HG02678 (cell line): ENCODE data around the gene SNRK.

Experiments used
- ATAC-seq: cut with Tn5 transposase; IDR thresholded peaks from one replicate; pipeline ENCODE4 v1.9.1; 2021; ENCODE audit warnings: mild to moderate bottlenecking, moderate library complexity; ENCODE audit not compliant: unreplicated experiment

Gene SNRK

GRCh38 chr3:43309372-43310305, 23.3 kb downstream of the SNRK start:
- ATAC-seq = no peak

- ATAC-seq = no peak
These were observed 30.6 kb downstream of the SNRK start for GRCh38 chr3:43316783-43317460.

DNA sequence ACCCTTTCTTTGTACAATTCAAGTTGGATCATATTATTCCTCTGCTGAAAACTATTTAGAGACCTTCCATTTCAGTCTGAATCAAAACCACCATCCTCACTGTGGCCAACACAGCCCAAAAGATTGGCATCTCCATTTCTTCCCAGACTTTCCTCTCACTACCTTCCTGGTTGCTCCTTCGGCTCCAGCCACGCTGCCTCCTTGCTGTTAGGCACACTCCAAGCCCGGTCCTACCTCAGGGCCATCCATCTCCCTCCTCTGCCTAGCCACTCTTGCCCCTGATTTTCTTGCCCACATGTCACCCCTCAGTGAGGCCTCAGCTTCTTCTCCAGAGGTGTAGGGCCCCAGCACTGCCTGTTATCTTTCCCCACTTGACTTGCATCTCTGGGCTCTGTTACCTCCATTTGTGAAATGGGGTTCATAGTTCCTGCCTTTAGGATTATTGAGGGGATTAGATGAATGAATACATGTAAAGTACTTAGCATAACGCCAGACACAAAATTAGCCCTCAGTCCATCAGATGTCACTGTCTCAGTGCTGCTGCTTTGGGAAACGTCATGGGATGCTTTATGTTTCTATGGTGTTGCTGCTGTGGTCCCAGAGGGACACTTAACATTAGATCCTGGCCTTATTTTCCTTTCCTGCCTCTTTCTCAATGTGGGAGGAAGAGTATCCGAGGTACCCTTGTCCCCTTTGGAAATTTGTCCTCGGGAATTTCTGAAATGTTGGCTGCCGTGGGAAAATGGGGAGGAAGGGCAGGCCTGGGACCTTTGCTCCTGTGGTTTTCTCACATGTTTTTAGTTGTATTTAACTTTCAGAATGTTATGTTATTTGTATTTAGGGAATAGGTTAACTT, 31.3 kb downstream of the SNRK start:
- ATAC-seq = no peak

DNA sequence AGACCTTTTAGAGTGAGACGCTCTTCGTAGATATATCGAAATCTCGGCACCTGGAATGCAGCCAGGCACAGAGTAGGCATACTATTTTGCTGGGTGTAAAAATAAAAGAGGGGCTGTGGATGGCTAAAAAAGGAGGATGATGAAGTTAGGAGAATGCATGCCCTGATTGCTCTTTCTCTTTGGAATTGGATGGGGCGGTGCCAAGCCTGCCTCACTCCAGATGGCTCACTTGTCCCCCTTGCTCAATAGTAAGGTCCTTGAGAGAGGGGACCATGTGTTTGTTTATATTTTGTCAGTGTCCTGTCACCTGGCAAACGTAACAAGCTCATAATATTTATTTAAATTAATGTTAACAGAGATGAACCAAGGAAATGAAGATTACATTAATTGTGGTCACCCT, 33.0 kb downstream of the SNRK start:
- no peak for ATAC-seq

GRCh38 chr3:43319794-43320193, 33.5 kb downstream of the SNRK start:
- ATAC-seq = no peak

DNA sequence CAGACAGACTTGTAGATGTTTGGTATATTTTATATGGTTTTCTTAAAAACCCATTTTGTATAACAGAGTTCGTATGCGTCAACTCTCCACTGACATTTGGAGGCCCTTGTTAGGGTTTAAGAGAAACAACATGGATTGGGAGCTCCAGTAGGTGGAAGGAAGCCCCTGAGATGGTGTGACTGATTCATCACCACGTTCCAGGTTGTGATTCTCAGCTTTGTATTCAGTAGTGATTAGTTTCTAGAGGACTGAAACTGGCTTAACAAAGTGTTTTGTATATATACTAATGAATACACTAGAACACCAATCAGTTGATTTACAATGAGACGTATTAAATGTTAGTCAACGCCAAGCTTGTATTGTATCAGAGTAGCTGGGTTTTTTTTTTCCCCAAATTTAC, 33.9 kb downstream of the SNRK start:
- no peak for ATAC-seq

DNA sequence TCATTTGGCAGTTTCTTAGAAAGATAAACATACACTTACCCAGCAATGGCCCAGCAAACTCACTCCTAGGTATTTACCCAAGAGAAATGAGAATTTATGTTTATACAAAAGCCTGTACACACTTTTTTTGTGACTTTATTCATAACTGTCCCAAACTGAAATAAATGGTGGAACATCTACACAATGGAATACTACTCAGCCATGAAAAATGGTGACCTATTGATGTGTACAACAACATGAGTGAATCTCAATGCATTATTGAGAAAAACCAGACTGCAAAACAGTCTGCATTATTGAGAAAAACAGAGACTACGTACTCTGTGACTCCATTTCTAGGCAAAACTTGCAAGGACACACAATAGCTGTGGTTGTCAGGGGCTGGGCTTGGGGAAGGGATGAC, 37.2 kb downstream of the SNRK start:
- no peak for ATAC-seq

GRCh38 chr3:43326891-43327581, 40.7 kb downstream of the SNRK start:
- peak; percentile 63 for ATAC-seq

DNA sequence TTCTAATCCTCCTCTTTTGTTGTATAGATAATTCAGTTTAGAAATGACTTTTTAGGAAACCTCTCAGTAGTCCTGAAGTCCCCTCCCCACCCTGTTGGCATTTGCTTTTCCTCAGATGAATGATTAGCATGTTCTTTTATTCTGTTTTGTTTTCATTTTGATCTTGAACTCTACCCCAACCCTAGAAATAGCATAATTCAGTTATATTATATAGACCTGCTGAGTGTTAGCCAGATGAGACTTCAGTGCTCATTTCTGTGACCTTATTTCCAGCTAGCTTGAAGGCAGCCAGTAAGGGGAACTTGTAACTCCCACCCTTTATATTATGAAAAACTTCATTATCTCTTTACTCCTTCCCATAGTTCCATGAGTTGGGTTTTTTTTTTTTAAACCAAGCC, 41.2 kb downstream of the SNRK start:
- no peak for ATAC-seq

- no peak for ATAC-seq
These were observed 42.3 kb downstream of the SNRK start for GRCh38 chr3:43328653-43329052.

- ATAC-seq = no peak
These were observed 44.6 kb downstream of the SNRK start for GRCh38 chr3:43330981-43331380.

GRCh38 chr3:43331381-43331780, 45.0 kb downstream of the SNRK start:
- no peak for ATAC-seq

DNA sequence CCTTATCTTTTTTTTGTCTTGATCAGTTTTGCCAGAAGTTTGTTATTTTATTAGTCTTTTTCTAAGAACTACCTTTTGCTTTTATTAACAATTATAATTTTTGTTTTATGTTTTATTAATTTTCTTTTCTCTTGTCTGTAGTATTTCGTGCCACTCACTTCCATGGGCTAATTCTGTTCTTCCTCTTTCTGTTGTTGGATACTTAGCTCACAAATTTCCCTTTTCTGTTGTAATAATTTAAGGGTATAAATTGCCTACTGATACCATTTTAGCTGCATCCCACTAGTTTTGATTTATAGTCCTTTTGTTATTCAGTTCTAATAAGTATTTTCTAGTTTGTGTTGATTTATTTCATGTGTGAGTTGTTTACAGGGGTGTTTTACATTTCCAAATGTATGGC, 48.6 kb downstream of the SNRK start:
- ATAC-seq = no peak

GRCh38 chr3:43335799-43336198, 49.5 kb downstream of the SNRK start:
- ATAC-seq = no peak

- ATAC-seq = no peak
These were observed 52.0 kb downstream of the SNRK start for GRCh38 chr3:43338295-43338694.

DNA sequence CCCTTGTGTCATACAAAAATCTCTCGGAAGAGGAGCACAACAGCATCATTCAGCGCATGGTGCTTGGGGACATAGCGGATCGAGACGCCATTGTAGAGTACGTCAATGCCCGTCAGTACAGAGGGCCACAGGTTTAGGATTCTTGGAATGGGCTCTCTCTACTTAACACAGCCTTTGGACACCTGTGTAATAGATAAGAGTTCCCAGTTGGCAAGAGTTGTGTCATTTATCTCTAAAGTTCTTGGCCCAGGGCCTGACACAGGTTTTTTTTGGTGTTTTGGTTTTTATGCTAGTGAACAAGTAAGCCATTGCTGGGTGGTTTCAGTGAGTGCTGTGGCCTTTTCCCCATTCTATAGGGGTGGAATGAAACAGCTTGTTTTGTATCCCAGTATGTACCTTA, 54.1 kb downstream of the SNRK start:
- ATAC-seq = no peak

DNA sequence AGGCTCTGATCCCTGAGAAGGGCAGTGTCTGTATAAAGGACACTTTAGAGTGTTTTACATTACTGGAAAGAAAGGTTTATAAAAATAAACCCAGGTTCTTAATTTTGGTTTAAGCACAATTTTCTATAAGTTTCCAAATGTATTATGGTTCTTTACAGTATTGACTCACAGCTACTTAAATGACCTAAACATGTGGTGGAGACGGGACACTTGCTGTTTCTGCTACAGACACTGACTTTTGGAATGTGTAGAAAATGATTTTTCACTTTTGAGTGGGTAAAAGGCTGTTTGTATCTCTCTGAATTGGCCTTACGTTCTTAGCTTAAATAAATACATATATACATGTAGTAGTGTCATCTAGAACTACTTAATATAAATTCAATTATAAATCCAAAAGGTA, 55.4 kb downstream of the SNRK start:
- ATAC-seq = no peak

- ATAC-seq = no peak
These were observed 56.8 kb downstream of the SNRK start for GRCh38 chr3:43343185-43343584.

DNA sequence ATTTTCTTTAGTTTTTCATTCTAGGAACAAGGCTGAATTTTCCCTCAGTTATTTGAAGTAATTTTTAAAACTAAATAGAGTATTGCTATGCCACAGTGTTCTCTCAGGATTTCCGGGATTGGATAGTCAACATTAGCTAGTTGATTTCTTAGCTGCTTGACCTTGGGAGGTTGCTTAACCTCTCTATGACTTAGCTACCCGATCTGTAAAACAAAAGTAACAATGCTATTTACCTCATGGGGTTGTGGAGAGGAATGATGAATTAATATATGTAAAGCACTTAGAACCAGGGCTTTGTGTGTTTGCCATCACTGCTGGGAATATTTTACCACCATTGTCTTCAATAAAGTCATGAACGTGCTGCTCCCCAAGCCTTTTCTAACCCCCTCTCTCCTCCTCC, 57.5 kb downstream of the SNRK start:
- no peak for ATAC-seq

DNA sequence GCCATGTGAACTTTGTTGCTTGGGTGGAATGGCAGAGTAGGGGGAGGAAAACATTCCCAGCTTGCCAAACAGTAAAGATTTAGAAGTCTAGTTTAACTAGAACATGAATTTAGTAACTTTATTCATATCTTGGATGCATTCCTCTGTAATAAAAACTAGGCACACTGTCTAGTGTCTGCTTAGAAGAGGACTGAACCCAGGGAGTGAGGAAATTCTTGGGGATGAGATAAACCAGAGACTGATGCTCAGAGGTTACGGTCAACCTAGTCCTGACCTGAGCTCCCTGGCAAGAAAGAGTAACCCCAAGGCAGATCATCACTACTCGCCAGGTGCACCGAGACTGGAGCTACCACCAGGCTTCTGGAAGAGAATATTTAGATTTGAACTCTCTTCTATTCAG, 58.2 kb downstream of the SNRK start:
- ATAC-seq = no peak

- ATAC-seq = no peak
These were observed 58.9 kb downstream of the SNRK start for GRCh38 chr3:43345246-43345645.
